HEK293T (cell line): Measurements from ENCODE around the gene BTNL8.

ENCODE experiments used
- ARNT ChIP-seq: fragments of 450-650 bp; IDR thresholded peaks from 2 replicates; pipeline ENCODE4 v1.6.1; 2017; ENCODE audit warnings: mild to moderate bottlenecking
- BHLHE40 ChIP-seq: fragments of 450-650 bp; IDR thresholded peaks from 2 replicates; pipeline ENCODE4 v1.6.1; 2016; ENCODE audit warnings: mild to moderate bottlenecking, moderate library complexity, borderline replicate concordance
- ELF4 ChIP-seq: fragments of 450-650 bp; IDR thresholded peaks from 2 replicates; pipeline ENCODE4 v1.6.1; 2017; ENCODE audit warnings: antibody characterized with exemption
- FOXM1 ChIP-seq: fragments of 450-650 bp; IDR thresholded peaks from 2 replicates; pipeline ENCODE4 v1.6.1; 2017; ENCODE audit warnings: mild to moderate bottlenecking, borderline replicate concordance
- HDGF ChIP-seq: fragments of 450-650 bp; IDR thresholded peaks from 2 replicates; pipeline ENCODE4 v1.6.1; 2017; ENCODE audit warnings: antibody characterized with exemption, borderline replicate concordance
- L3MBTL2 ChIP-seq: fragments of 450-650 bp; conservative IDR thresholded peaks from 2 replicates; pipeline ENCODE4 v1.6.1; 2016; ENCODE audit warnings: mild to moderate bottlenecking
- SP1 ChIP-seq: fragments of 450-650 bp; IDR thresholded peaks from 2 replicates; pipeline ENCODE4 v1.6.1; 2017
- SUZ12 ChIP-seq: fragments of 450-650 bp; IDR thresholded peaks from 2 replicates; pipeline ENCODE4 v1.6.1; 2016; ENCODE audit warnings: mild to moderate bottlenecking
- ZNF384 ChIP-seq: fragments of 450-650 bp; IDR thresholded peaks from 2 replicates; pipeline ENCODE4 v1.6.1; 2016

DNA sequence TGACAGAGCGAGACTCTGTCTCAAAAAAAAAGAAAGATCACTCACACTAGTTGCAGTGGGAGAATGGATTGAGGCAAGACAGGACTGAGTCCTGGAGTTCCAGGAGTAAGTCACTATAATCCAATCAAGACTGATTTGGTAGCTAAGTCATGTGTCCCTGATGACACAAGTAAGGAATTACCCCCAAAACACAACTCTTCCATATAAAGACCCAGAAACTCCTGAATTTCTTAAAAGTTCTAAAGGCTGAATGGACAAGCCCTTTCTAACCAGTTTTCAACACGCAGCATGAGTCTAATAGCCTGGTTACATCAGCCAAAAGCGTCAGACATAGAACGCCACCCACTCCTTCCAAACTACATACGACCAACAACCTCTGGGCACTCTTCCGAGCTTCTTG, 40.4 kb upstream of the BTNL8 start:
- no peak for TF ChIP-seq BHLHE40
- no peak for TF ChIP-seq SUZ12
- no peak for TF ChIP-seq SP1
- TF ChIP-seq FOXM1: no peak
- no peak for TF ChIP-seq ZNF384
- TF ChIP-seq HDGF: no peak
- no peak for TF ChIP-seq L3MBTL2
- TF ChIP-seq ELF4: no peak
- TF ChIP-seq ARNT: no peak
